GM19238 (cell line): Measurements from ENCODE around the gene ARHGEF3.

ENCODE experiments used
- DNase-seq: peaks from one replicate; pipeline ENCODE4 v3.0.0; 2011; ENCODE audit warnings: low spot score; ENCODE audit not compliant: insufficient read length

The ARHGEF3 gene

DNA sequence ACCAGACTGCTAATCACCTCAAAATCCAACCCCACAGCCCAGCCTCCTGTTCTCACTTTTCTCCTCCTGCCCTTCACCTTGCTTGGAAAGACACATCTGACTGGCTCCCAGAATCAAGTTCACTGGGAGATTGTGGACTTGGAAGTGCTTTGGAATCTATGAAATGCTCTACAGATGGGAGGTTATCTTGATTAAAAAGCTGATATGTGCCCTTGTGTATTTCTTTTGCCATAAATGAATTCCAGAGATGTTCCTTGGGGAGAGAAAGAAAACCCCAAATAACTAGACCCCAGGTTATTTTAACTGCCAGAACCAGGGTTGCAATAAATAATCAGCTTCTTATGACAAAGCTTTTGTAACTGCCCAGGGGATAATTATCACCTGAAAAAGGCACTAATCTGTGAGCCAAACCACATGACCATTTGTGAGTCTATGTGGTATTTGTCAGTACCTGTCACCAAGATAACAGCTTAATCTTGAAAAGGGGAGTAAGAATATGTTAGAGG is 21.7 kb upstream of the ARHGEF3 start:
- DNase-seq, result no peak

DNA sequence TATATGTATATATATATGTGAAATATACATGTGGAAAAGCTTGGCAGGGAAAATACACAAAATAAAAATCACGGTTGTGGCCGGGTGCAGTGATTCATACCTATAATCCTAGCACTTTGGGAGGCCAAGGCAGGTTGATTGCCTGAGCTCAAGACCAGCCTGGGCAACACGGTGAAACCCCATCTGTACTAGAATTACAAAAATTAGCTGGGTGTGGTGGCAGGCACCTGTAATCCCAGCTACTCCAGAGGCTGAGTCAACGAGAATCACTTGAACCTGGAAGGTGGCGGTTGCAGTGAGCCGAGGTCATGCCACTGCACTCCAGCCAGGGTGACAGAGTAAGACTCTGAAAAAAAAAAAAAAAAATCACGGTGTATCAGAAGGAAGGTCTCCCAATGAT is 20.8 kb upstream of the ARHGEF3 start:
- DNase-seq, result no peak

- DNase-seq, result no peak
These were observed 17.5 kb upstream of the ARHGEF3 start for GRCh38 chr3:56819016-56819809.

DNA sequence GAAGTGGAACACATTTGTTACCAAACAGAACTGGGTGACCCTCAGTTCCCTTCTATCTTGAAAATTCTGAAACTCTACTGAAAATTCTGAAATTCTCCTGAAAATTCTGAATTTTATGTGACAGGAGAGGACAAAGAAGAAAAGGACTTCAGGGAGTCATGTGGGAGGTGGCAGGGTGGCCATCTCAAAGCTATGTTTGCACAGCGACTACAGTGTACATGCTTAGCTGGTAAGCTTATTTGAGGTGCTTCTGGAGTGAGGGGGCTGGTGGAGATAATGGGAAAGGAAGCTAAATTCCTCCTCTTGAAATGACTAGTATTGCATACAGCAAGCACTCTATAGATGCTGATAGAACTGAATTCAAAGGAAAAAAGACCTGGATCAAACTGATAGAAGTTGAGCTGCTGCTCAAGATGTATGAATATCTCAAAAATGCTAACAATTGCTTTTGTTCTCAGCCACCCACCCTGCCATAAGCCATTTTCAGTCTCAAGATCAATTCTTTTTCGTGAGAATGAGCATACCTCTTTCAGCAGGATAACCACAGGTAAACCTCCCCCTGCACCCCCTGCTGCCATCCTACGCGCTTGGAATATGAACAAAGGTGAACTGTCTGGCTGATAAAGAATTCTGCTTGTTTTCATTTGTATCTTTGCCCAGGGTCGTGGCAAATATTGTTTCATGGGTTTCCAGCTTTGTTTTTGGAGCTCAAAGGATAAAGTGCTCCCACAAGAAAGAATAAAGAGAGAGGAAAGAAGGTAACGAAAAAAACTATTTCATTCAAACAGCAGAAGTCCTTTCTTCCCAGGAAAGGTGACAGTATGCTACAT is 16.6 kb upstream of the ARHGEF3 start:
- DNase-seq, result no peak

DNA sequence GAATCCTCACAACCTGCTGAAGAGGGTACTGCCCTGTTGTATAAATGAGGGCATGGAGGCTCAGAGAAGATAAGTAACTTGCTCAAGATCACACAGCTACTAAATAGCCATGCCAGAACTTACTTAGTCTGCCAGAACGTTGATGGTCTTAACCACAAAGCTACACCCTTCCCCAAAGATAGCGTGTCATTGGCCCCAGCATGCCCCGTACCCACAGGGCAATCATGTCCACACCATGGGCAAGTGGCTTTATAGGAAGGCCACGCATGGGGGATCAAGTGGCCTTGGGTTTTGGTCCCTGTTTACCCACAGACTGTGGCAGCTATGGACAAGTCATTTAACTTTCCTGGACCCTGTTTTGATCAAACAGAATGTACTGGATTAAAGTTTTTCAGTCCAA is 15.9 kb upstream of the ARHGEF3 start:
- DNase-seq, result no peak

GRCh38 chr3:56816061-56816460 is 14.3 kb upstream of the ARHGEF3 start:
- no peak for DNase-seq

DNA sequence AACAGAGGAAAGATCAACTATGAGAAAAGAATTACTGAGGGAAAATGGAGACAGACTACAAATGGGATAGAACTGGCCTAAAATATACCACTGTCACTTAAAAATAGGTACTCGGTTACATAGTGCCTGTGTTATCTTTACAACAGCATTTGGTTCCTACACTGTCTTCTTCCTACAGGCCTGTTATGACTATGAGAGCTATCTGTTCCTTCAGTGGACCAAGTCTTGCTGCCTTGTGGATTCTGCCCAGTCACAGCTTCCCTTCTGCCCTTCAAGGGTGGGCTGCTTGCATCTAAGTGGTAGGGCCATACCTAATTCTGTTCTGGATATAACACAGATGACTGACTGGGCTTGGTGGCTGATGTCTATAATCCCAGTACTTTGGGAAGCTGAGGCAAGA is 13.8 kb upstream of the ARHGEF3 start:
- DNase-seq, result no peak

GRCh38 chr3:56813653-56813960 is 11.9 kb upstream of the ARHGEF3 start:
- DNase-seq, result no peak

DNA sequence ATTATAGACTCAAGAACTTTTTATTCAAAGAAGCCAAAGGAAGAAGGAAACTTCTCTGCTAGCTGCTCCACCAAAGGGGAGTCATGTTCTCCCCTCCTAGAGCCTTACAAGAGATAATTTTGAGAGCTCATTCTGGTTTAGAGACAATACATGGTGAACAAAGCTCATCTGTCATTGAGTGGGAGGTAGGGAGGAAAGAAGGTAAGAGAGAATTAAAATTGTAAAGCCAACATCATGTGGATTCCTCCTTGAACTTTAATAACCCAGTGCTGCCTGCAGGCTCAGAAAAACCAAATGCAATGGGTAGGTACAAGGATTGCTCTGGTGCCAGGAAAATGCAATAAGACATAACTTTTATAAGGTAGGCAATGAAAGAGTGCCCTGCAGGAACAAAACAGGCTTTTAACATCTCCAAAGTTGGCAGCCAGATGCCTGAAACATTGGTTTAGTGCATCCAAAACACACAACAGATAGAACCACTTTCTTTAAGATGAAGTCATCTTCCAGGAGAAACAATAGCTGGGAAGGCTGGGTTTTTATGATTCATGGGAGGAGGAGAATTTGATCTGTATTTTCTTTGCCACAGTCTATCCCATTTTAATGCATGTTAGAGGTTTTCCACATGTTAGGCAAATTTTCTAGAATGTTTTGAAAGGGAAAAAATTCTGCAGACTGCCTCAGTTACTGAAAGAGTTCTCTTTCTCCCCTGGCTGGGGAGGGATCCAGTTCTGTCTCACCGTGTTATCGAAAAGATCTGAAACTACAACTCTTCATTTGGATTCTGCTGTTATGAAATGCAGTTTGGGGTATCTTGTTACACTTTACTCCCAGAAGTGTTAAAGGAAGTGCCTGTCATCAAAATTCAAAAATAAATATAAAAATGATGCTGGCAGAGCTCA is 11.3 kb upstream of the ARHGEF3 start:
- DNase-seq, result no peak

- DNase-seq, result no peak
These were observed 9.9 kb upstream of the ARHGEF3 start for GRCh38 chr3:56811546-56812202.

- no peak for DNase-seq
These were observed 9.1 kb upstream of the ARHGEF3 start for GRCh38 chr3:56810577-56811545.

DNA sequence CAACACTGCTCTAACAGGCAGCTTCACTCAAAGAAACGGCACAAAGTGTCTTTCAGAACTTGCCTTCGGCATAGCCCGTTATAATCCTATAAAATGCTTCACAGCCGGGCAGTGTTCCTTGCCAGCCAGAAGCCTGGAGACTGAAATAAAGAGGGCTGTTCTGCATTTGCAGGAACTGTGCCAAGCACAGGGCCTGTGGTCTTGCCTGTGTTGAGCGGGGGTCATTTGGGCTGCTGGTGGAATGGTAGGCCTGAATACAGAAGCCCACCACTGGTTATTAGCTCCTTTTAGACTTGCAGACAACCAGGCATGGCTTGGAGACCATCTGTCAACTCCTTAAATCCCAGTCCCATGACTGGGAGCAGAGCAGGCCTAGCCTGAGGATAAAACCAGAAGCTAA is 4.7 kb upstream of the ARHGEF3 start:
- no peak for DNase-seq

DNA sequence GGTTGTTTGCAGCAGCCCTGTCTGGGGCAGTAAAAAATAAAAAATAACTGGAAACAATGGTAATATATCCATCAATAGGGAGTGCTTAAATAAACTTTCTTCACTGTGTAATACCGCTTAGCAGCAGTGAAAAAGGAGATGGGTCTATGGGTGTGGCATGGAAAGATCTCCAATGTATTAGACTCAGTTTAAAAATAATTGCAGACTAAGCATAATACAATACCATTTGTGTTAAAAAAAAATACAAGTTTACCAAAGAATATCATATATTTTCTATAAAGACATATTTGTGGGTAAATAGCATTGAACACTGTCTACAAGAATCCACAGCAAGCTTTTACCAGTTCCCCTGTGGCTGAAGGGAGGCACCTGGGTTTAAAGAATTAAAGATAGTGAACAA is 1.0 kb upstream of the ARHGEF3 start:
- DNase-seq, result no peak

GRCh38 chr3:56802378-56802745 is 613 bp upstream of the ARHGEF3 start:
- no peak for DNase-seq

DNA sequence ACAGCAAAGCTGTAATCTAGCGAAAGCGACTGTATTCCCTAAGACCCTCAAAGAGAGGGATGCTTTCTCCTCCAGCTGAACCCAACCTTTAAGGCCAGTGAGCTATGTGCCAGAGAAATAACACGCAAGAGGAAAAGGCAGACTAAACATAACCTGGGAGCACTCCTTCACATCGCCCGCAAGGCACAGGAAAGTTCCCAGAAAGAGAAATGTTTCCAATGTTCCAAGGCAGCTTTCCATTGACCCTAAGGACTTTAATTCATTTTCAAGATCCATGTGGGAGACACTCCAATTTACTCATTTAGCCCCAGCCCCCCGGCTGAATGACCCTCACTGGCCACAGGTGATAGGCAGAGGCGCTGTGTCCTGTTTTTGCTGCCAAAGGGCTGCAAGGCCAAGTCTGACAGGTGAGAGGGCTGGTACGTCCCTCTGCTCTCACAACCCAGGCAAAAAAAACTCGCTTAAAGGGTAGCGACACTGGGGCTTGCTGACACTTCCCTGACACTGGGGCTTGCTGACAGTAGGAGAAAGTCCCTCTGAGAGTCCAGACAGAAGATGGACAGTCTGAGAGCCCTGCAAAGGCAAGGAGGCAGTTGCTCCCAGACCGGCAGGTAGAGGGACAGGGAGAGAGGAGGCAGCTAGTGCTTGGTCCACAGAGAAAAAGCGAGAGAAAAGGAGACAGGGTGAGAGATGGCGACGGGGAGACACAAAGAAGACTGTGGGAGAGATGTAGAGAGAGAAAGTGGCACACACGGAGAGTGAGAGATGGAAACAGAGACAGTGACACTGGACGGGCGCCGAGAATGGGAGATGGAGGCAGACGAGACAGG is 702 bp downstream of the ARHGEF3 start:
- DNase-seq, result no peak

DNA sequence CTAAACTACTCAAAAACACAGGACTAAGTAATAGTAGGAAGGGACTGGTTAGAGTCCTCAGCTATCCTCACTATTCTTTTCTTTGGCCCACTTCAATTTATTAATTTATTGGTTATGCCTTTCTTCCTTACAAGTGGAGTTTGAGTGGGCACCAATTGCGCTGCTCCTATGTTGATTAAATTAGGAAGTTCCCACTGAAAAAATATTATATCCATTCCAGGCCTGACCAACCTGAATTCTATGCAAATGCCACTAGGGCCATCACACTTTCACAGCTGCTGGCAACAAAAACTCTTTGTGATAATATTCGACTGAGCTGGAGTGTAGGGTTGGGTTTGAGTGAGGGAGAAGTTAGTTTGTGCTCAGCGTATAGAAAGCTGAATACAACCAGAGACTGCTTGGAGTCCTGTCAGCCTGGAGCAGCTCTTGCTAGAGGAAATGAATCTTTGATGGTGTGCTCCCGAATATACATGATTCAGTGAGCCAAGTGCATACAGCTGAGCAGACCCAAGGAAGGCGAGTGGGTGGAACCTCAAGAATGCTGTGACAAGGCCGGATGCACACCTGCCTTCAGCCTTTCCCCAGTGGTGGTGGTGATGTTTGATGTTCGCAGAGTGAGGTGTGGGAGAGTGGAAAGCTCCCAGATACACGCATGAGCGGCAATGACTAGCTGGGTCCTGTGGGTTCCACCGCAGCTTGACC is 1.5 kb downstream of the ARHGEF3 start:
- DNase-seq, result no peak

- DNase-seq, result no peak
These were observed 2.4 kb downstream of the ARHGEF3 start for GRCh38 chr3:56799251-56799882.

DNA sequence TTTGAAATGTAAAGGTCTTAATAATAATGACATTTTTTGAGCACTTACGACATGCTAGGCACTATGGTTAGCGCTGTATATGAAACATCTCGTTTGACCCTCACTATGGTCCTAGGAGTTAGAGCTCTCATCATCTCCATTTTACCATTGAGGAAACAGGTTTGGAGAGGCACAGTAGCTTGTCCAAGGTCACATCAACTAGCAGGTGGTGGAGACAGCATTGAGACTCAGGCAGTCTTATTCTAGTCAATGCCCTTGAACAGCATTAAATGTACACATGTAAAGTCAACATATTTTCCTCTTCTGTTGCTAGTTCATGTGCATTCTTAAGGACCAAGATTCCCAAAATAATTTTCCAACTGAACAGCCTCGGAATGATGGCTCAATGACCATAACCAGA is 4.8 kb downstream of the ARHGEF3 start:
- no peak for DNase-seq
